ENCODE measurements around the gene XPNPEP3.
A peak's percentile ranks its signal among the peaks of the same experiment; 100 is the strongest.

XPNPEP3 gene

GRCh38 chr22:40957601-40958000 is 100.7 kb downstream of the XPNPEP3 start:
- no peak overlapping the region for H3K4me3 ChIP-seq (ENCODE audit: low read depth, low read length)
- DNase-seq (ENCODE audit: low read depth): no peak
- no peak for TF ChIP-seq CTCF (conservative IDR thresholded peaks at IDR 0.05; ENCODE audit: low read depth, low read length)

DNA sequence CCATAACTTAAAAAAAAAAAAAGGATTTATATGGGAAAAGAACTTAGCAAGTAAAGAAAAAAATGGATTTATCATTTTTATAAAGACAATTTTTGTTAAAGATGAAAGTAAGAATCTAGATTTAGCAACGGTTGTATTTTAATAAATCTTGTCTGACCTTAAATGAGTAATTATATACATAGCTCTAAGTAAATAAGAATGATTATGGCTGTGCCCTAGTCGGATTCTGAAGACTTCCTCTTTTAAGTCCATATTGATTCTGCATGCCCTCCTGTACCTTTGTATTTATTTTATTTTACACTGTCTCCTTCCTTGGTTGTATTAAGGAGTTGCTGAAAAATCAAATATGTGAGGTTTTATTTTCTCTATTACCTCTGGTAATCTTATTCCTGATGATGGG is 101.4 kb downstream of the XPNPEP3 start:
- H3K4me3 ChIP-seq (ENCODE audit: low read depth, low read length): no peak overlapping the region
- DNase-seq (ENCODE audit: low read depth): no peak
- no peak for TF ChIP-seq CTCF (conservative IDR thresholded peaks at IDR 0.05; ENCODE audit: low read depth, low read length)

DNA sequence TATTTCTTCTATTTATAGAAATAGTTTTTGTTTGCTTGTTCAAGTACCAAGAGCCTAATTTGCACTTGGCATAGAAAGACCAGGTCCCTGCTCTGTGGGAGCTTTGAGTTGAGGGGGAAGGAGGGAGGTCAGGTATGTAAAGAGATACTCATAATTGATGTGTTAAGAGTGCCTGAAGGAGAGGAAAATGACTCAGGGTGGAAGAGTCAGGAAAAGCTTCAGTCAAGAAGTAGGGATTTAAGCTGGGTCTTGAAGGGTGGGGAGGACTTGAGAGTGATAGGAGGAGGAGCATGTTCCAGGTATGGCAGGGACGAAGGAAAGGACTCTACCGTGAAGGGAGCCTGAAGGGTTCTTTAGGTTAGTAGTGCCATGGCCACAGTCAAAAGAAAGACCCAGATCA is 103.2 kb downstream of the XPNPEP3 start:
- TF ChIP-seq CTCF (conservative IDR thresholded peaks at IDR 0.05; ENCODE audit: low read depth, low read length): no peak
- H3K4me3 ChIP-seq (ENCODE audit: low read depth, low read length): no peak overlapping the region
- no peak for DNase-seq (ENCODE audit: low read depth)

DNA sequence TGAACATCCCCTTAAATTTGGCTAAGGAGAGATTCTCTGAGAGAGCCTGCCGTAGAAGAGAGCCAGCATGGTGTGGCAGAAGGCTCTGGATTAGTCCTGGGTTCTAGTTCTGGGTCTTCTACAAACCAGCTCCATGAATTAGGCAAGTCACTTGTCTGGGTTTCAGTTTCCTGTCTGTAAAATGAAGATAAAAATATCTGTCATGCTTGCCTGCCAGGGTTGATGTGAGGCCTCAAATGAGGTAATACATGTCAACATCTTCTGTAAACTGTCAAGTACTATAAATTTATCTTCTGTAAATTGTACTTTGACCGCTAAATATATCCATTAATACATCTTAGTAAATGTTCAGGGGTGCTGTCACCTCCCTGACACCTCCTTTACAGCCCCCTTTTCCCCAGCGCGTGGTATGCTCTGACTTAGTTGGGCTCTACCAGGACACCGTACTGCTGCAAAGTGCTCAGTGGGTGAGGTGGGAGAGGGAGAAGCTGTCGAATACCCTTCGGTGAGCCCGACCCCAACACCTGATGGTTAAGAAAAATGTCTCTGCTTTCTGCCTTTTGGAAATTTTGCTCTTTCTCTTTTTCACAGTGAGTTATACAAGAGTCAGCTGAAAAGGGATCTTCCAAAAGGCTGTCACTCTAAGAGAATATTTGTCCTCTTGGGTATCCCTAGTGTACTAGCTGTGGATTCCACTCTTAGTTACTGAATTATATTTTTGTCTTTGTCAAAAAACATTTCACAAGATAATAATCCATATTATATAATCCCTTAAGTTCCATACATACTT is 109.2 kb downstream of the XPNPEP3 start:
- peak; percentile 8 for DNase-seq (ENCODE audit: low read depth)
- H3K4me3 ChIP-seq (ENCODE audit: low read depth, low read length): no peak overlapping the region
- TF ChIP-seq CTCF (conservative IDR thresholded peaks at IDR 0.05; ENCODE audit: low read depth, low read length): no peak

DNA sequence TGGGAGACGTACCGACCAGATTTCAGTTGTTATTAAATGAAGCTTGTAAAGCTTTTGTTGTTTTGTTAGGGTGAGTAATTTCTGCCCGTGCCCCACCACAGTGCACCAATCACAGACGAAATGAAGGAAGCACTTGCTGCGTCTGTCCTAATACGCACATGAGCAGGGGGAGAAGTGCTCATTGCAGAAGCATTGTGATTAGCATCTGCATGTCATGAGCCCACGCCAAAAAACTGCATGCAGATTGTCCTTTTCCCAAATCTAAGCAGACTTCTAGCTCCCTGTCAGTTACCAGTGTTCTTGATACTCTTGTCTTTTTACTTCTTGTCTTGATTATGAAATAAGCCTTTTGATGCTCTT is 109.8 kb downstream of the XPNPEP3 start:
- DNase-seq (ENCODE audit: low read depth): no peak
- TF ChIP-seq CTCF (conservative IDR thresholded peaks at IDR 0.05; ENCODE audit: low read depth, low read length): no peak
- H3K4me3 ChIP-seq (ENCODE audit: low read depth, low read length): no peak overlapping the region

DNA sequence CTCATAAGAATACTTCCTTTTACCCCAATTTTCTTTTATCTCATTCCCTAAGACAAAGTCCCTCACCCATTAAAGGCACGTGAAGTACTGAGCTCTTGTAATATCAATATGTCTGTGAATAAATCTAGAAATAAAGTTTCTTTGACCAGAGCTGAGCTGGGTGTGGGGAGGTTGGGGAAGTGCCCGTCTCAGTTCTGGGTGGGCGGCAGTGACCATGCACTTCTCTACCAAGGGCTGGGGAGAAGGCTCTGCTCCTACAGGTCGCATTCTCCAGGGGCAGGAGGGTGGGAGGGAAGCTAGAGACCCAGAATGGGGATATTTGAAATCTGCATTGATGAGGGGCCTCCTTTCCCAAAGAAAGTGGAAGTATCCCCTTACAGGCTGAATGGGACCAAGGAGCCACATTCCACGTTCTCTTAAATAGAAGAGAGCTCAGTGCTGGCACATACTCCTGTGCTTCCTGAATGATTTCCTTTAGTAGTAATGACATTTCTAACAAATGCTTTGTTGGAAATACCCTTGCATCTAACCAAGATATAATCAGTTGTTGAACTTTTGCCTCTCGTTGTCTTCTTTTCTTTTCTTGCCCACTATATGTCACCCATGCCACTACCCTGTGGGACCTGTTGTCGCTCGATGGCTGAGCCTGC is 110.3 kb downstream of the XPNPEP3 start:
- no peak for DNase-seq (ENCODE audit: low read depth)
- TF ChIP-seq CTCF (conservative IDR thresholded peaks at IDR 0.05; ENCODE audit: low read depth, low read length): no peak
- H3K4me3 ChIP-seq (ENCODE audit: low read depth, low read length): no peak overlapping the region

DNA sequence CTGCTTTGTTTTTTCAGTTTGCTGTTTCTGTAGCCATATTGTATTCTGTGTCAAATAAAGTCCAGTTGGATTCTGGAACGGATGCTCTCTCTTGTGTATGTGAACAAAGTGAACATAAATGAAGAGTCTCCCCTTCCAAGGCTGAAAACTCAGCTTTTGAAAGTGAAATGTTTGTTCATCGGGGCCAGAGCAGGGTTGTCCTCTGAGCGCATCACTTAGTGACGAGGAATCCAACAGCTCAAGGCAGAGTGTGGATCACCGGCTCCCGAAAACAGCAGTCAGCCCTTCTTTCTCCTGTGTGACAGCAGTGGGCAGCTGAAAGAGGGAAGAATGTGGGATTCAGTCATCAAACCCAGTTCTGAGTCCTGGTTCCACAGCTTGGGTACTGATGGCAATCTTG is 115.6 kb downstream of the XPNPEP3 start:
- no peak overlapping the region for H3K4me3 ChIP-seq (ENCODE audit: low read depth, low read length)
- no peak for TF ChIP-seq CTCF (conservative IDR thresholded peaks at IDR 0.05; ENCODE audit: low read depth, low read length)
- no peak for DNase-seq (ENCODE audit: low read depth)
